Transverse colon (tissue), 3 donors: Measurements from ENCODE around the gene CABCOCO1.

ENCODE experiments used
- CTCF ChIP-seq, 5 experiments: fragments of 200-600 bp in 3 of 5; fragments of 450-650 bp in 2 of 5; sonication (generic) in 3 of 5; IDR thresholded peaks; 1 replicate in 2 of 5; 2 replicates in 3 of 5; pipeline ENCODE4 v1.5.1; 2016 to 2017; ENCODE audit warnings: antibody characterized with exemption in 5 of 5, inconsistent platforms in 3 of 5, mild to moderate bottlenecking in 2 of 5, moderate library complexity in 1 of 5
- POLR2A ChIP-seq: fragments of 450-650 bp; IDR thresholded peaks from one replicate; pipeline ENCODE4 v1.6.1; 2016; ENCODE audit warnings: antibody characterized with exemption, mild to moderate bottlenecking, moderate library complexity

DNA sequence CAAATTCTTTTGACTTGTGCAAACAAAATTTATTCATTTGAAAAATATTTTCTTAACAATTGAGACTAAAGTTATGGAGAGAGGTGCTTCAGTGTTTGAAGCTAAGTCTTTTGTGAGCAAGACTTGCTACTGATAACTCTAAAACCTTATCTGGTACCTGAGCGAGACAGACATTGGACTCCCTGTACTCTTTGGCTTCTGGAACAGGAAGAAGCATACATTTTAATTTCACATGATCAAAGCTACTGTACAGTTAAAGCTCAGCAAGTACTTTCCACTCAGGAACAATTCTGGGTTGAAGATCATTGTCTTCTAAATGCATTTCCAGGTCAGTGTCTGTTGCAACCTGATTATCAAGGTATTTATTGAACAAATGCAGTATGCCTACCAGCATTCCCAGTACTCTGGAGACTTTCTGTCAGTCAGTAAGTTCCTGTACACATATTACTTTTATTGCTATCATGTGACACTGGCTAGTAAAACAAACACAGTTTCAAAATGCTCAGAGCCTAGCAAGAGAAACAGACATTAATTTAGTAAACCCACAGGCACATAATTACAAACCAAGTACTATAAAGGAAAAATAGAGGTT, 42.4 kb downstream of the CABCOCO1 start:
- TF ChIP-seq CTCF (IDR thresholded peaks at IDR 0.05), result no peak
- TF ChIP-seq POLR2A, result no peak
